ENCODE results near the gene SCAF11.

The SCAF11 gene

GRCh38 chr12:45887544-45887943 lies 102.8 kb downstream of the SCAF11 start:
- Histone ChIP-seq H3K4me1 (ENCODE audit: control insufficient read depth, insufficient read depth, low read length) (no peaks in the 10 kb centered on the region), H3K36me3 (ENCODE audit: control insufficient read depth in 2 of 2, insufficient read depth in 2 of 2, low read length in 2 of 2) (peaks cover 11 to 12% of the 10 kb centered on the region in 2 donors), H3K9ac (ENCODE audit: low read length in 2 of 2) (no peak overlapping the region), H3K4me3 (ENCODE audit: low read length in 2 of 2) (no peak overlapping the region), H3K27me3 (ENCODE audit: control insufficient read depth in 1 of 2, insufficient read depth in 2 of 2, low read length in 2 of 2) (no peaks in the 10 kb centered on the region), H3K9me3 (ENCODE audit: control insufficient read depth in 2 of 2, low read length in 2 of 2) (no peaks in the 10 kb centered on the region), H3K27ac (ENCODE audit: low read length) (no peak overlapping the region)

GRCh38 chr12:45886685-45887084 lies 103.7 kb downstream of the SCAF11 start:
- Histone ChIP-seq H3K4me3 (ENCODE audit: low read length in 2 of 2) (no peak overlapping the region), H3K27ac (ENCODE audit: low read length) (no peak overlapping the region), H3K9me3 (ENCODE audit: control insufficient read depth in 2 of 2, low read length in 2 of 2) (no peaks in the 10 kb centered on the region), H3K27me3 (ENCODE audit: control insufficient read depth in 1 of 2, insufficient read depth in 2 of 2, low read length in 2 of 2) (no peaks in the 10 kb centered on the region), H3K36me3 (ENCODE audit: control insufficient read depth in 2 of 2, insufficient read depth in 2 of 2, low read length in 2 of 2) (peaks cover 5 to 9% of the 10 kb centered on the region in 2 donors), H3K4me1 (ENCODE audit: control insufficient read depth, insufficient read depth, low read length) (no peaks in the 10 kb centered on the region), H3K9ac (ENCODE audit: low read length in 2 of 2) (no peak overlapping the region)

GRCh38 chr12:45883187-45883586 lies 107.2 kb downstream of the SCAF11 start:
- no peaks in the 10 kb centered on the region for H3K4me1 ChIP-seq (ENCODE audit: control insufficient read depth, insufficient read depth, low read length)
- no peak overlapping the region for H3K27ac ChIP-seq (ENCODE audit: low read length)
- H3K36me3 ChIP-seq (ENCODE audit: control insufficient read depth in 2 of 2, insufficient read depth in 2 of 2, low read length in 2 of 2) = peaks cover 3 to 9% of the 10 kb centered on the region in 2 donors
- H3K27me3 ChIP-seq (ENCODE audit: control insufficient read depth in 1 of 2, insufficient read depth in 2 of 2, low read length in 2 of 2) = no peaks in the 10 kb centered on the region
- no peak overlapping the region for H3K4me3 ChIP-seq (ENCODE audit: low read length in 2 of 2)
- H3K9ac ChIP-seq (ENCODE audit: low read length in 2 of 2) = no peak overlapping the region
- H3K9me3 ChIP-seq (ENCODE audit: control insufficient read depth in 2 of 2, low read length in 2 of 2) = no peaks in the 10 kb centered on the region

GRCh38 chr12:45880533-45880932 lies 109.8 kb downstream of the SCAF11 start:
- no peaks in the 10 kb centered on the region for H3K4me1 ChIP-seq (ENCODE audit: control insufficient read depth, insufficient read depth, low read length)

GRCh38 chr12:45879363-45879895 lies 110.9 kb downstream of the SCAF11 start:
- Histone ChIP-seq H3K36me3 (ENCODE audit: control insufficient read depth in 2 of 2, insufficient read depth in 2 of 2, low read length in 2 of 2) (peaks cover 9 to 19% of the 10 kb centered on the region in 2 donors), H3K4me3 (ENCODE audit: low read length in 2 of 2) (no peak overlapping the region), H3K27me3 (ENCODE audit: control insufficient read depth in 1 of 2, insufficient read depth in 2 of 2, low read length in 2 of 2) (no peaks in the 10 kb centered on the region), H3K9ac (ENCODE audit: low read length in 2 of 2) (no peak overlapping the region), H3K27ac (ENCODE audit: low read length) (no peak overlapping the region), H3K9me3 (ENCODE audit: control insufficient read depth in 2 of 2, low read length in 2 of 2) (no peaks in the 10 kb centered on the region), H3K4me1 (ENCODE audit: control insufficient read depth, insufficient read depth, low read length) (no peaks in the 10 kb centered on the region)

More at GRCh38 chr12:45880533-45880932, 109.8 kb downstream of the SCAF11 start:
- Histone ChIP-seq H3K4me3 (ENCODE audit: low read length in 2 of 2) (no peak overlapping the region), H3K9me3 (ENCODE audit: control insufficient read depth in 2 of 2, low read length in 2 of 2) (no peaks in the 10 kb centered on the region), H3K27me3 (ENCODE audit: control insufficient read depth in 1 of 2, insufficient read depth in 2 of 2, low read length in 2 of 2) (no peaks in the 10 kb centered on the region), H3K36me3 (ENCODE audit: control insufficient read depth in 2 of 2, insufficient read depth in 2 of 2, low read length in 2 of 2) (peaks cover 0 to 15% of the 10 kb centered on the region in 2 donors), H3K9ac (ENCODE audit: low read length in 2 of 2) (no peak overlapping the region), H3K27ac (ENCODE audit: low read length) (no peak overlapping the region)

- Histone ChIP-seq H3K36me3 (ENCODE audit: control insufficient read depth in 2 of 2, insufficient read depth in 2 of 2, low read length in 2 of 2) (peaks cover 12 to 18% of the 10 kb centered on the region in 2 donors), H3K4me3 (ENCODE audit: low read length in 2 of 2) (no peak overlapping the region), H3K27ac (ENCODE audit: low read length) (no peak overlapping the region)
These were observed 111.6 kb downstream of the SCAF11 start for GRCh38 chr12:45878630-45879255.

GRCh38 chr12:45877069-45877468 lies 113.3 kb downstream of the SCAF11 start:
- Histone ChIP-seq H3K9me3 (ENCODE audit: control insufficient read depth in 2 of 2, low read length in 2 of 2) (no peaks in the 10 kb centered on the region), H3K27me3 (ENCODE audit: control insufficient read depth in 1 of 2, insufficient read depth in 2 of 2, low read length in 2 of 2) (no peaks in the 10 kb centered on the region), H3K9ac (ENCODE audit: low read length in 2 of 2) (no peak overlapping the region), H3K4me1 (ENCODE audit: control insufficient read depth, insufficient read depth, low read length) (no peaks in the 10 kb centered on the region), H3K27ac (ENCODE audit: low read length) (no peak overlapping the region), H3K4me3 (ENCODE audit: low read length in 2 of 2) (no peak overlapping the region), H3K36me3 (ENCODE audit: control insufficient read depth in 2 of 2, insufficient read depth in 2 of 2, low read length in 2 of 2) (peaks cover 12 to 24% of the 10 kb centered on the region in 2 donors)

More at GRCh38 chr12:45878630-45879255, 111.6 kb downstream of the SCAF11 start:
- H3K4me1 ChIP-seq (ENCODE audit: control insufficient read depth, insufficient read depth, low read length) = no peaks in the 10 kb centered on the region
- H3K9ac ChIP-seq (ENCODE audit: low read length in 2 of 2) = no peak overlapping the region
- no peaks in the 10 kb centered on the region for H3K27me3 ChIP-seq (ENCODE audit: control insufficient read depth in 1 of 2, insufficient read depth in 2 of 2, low read length in 2 of 2)
- H3K9me3 ChIP-seq (ENCODE audit: control insufficient read depth in 2 of 2, low read length in 2 of 2) = no peaks in the 10 kb centered on the region

- Histone ChIP-seq H3K4me3 (ENCODE audit: low read length in 2 of 2) (no peak overlapping the region), H3K36me3 (ENCODE audit: control insufficient read depth in 2 of 2, insufficient read depth in 2 of 2, low read length in 2 of 2) (peaks cover 12 to 26% of the 10 kb centered on the region in 2 donors), H3K9ac (ENCODE audit: low read length in 2 of 2) (no peak overlapping the region), H3K27me3 (ENCODE audit: control insufficient read depth in 1 of 2, insufficient read depth in 2 of 2, low read length in 2 of 2) (no peaks in the 10 kb centered on the region), H3K4me1 (ENCODE audit: control insufficient read depth, insufficient read depth, low read length) (no peaks in the 10 kb centered on the region), H3K27ac (ENCODE audit: low read length) (no peak overlapping the region), H3K9me3 (ENCODE audit: control insufficient read depth in 2 of 2, low read length in 2 of 2) (no peaks in the 10 kb centered on the region)
These were observed 117.9 kb downstream of the SCAF11 start for GRCh38 chr12:45872446-45872845.

All from stomach smooth muscle (tissue), 2 donors.